GM18868 (cell line): ENCODE measurements around the gene PHF10.

ENCODE experiments used
- ATAC-seq: cut with Tn5 transposase; IDR thresholded peaks from one replicate; pipeline ENCODE4 v1.9.1; 2021; ENCODE audit warnings: mild to moderate bottlenecking, moderate library complexity; ENCODE audit not compliant: unreplicated experiment

PHF10 gene

DNA sequence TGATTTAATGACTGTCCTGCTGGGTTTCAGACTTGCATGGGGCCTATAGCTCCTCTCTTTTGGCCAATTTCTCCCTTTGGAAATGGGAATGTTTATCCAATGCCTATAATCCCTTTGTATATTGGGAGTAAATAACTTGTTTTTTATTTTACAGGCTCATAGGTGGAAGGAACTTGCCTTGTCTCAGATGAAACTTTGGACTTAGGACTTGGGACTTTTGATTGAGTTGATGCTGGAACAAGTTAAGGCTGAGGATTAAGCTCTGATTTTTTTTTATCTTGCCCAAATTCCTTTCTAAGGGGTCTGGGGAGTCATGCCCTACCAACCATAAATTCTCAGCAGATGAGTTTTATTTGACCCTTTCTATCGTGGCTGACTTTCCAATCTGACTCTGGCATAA is 46.0 kb downstream of the PHF10 start:
- no peak for ATAC-seq

DNA sequence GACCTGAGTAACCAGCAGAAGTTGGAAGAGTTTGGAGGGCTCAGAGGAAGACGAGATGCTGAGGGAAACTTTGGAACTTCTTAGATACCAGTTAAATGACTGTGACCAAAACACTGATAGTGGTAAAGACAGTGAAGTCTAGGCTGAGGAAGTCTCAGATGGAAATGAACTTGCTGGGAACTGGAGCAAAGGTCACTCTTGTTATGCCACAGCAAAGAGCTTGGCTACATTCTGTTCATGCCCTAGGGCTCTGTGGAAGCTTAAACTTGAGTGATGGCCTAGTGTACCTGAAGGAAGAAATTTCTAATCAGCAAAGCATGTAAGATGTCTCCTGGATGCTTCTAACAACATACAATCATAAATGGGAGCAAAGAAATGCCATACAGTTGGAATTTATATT is 47.2 kb downstream of the PHF10 start:
- ATAC-seq: no peak

DNA sequence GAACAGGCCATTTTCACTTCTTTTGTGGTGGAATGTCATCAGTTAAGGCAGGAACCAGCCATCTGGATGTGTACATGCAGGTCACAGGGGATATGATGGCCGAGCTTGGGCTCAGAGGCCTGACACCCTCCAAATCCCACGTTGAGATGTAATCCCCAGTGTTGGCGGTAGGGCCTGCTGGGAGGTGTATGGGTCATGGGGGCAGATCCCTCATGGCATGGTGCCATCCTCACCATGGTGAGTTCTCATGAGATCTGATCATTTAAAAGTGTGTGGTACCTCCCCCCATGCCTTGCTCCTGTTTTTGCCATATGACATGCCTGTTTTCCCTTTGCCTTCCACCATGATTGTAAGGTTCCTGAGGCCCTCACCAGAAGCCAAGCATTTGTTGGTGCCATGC is 49.3 kb downstream of the PHF10 start:
- ATAC-seq: no peak

DNA sequence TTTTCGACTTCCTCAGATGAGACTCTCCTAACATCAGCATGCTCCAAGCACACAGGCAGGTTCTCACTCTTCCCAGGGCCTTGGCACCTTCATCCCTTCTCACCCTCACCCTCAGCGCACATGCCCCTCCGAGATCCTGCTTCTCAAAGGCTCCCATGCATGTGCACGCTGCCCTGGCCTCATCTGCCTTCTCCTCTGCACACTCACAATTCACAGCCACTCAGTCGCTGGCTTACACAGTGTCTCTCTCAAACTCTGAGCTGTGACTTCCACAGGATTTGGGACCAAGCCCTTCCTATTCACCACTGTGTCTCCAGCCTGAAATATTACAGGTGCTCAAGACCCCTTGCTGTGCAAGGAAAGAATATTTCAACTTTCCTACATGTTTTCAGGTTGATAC is 52.7 kb downstream of the PHF10 start:
- ATAC-seq: no peak

DNA sequence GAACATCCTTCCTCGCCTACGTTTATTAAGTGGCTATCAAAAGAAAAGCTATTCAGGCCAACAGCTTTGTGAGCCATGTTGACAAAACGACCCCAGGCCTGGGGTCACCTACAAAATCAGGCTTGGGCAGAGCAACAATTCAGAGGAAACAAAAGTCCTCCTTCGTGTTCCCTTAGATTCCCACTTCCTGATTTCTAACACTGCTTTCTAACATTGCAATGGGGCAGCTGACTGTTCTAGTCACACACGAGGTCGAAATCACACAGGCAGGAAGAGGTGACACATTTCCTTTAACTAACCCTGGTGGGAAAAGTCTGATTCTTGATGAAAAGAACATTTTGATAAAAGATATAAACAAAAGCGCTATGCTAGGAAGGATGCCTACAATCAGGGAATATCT is 54.4 kb downstream of the PHF10 start:
- ATAC-seq: no peak

DNA sequence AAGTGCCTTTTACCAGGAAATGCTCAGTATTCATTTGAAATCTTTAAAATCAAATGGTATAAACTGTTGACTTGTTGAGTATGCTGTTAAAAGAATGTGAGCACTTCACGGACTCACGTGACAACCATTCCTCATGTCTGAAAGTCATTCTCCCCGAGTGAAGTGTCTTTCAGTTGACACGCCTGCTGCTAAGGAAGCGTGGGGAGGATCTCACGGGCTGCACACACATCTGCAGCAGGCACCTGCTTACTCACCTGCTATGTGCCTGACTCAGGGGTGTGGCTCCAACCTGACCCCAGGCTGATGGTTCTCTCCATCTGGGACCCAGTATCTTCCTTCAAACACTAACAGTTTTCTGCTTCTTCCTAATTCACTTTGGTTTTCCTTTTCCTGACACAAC is 55.2 kb downstream of the PHF10 start:
- ATAC-seq: no peak

DNA sequence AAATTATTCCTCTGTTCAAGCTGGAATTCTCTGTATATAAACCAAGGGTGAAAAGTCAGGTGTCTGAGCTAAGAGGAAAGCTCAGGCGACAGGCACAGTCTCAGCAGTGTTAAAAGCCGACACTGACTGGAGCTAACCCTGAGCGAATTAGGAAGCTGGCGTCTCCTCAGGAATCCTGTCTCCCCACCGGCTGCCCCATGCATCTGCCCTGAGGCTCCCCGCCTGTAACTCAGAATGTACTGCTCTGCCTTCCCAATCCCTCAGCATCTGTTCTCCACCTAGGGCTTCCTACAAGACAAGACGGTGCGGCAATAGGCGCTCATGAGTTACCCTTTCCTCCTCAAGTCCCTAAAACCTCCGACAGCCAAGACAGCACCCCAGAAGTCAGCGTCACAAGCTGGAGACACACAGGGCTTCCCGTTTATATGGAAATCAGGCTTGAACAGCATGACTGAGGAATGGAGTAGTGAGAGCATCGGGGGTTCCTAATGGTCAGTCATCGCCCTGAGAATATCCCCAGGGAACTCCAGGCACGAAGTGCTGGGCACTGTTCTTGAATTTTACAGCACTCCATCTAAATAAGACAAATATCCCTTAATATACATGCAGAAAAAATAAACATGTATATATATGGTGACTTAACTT is 56.0 kb downstream of the PHF10 start:
- ATAC-seq: no peak

DNA sequence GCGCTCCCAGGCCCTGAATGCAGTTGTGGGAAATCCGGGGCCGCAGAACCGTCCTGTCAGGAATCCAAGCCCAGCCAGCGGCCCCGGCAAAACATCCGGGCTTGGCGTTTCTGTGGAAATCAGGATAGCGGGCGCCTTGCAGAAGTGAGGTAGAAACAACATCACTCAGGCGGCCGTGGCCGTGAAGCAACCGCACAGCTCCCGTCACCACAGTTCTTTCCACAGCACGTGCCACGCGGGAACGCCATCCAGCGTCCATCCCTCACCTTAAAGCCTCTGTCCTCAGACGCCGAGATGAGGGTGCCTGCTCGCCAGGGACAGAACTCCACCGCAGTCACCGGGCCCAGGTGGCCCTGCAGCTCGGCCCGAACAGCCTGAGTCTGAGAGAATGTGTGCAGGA is 56.6 kb downstream of the PHF10 start:
- ATAC-seq: no peak

DNA sequence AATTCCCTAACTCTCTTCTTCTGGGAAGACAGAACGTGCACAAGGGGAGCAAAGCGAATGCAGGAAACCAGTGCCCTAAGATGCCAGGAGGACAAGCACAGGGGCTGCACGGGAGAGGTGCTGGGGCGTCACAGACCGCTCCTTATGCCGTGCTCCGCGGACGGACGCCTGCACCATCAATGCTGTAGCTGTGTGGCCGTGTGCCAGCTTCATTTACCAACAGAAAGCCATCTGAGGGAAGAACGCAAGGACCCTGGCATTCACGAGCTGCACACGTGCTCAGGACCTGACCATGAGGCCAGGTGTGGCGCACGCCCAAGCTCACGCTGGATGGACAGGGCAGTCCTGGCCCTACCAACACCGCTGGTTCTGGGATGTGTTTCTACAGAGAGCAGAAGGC is 57.9 kb downstream of the PHF10 start:
- no peak for ATAC-seq

DNA sequence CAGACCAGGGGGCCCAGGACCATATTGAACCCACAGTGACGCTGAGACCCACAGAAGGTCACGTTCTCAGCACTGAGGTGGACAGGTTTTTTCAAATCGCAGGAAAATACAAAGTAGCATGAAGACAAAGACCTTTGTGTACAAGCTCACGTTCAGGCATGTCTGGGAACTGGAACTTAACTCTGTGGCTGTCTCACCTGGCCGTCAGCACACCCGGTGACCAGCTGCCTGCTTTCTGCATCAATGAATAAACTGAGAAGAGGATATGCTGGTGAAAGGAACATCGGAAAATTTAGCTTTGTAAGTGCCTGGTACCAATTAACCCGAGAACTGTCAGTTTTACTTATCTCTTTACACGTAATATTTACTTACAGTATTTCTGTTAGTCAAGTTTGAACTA is 59.0 kb downstream of the PHF10 start:
- ATAC-seq: no peak

DNA sequence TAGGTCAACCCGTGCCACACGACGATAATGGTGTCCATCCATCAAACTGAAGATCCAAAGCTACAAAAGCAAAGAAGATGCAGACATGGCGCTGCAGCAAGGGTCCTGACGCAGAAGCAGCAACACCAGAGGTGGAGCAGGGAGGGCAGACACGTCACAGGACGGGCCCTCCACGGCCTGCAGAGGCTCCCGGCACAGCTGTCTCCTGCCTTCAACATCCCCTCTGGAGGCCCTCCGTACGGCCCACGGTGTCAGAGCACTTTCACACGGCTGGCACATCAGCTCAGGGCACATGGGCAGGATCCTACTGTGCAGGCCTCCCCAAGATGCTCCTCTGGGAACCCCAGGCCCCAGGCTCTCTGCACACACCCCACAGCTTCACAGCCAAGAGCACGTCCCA is 60.1 kb downstream of the PHF10 start:
- ATAC-seq: no peak

DNA sequence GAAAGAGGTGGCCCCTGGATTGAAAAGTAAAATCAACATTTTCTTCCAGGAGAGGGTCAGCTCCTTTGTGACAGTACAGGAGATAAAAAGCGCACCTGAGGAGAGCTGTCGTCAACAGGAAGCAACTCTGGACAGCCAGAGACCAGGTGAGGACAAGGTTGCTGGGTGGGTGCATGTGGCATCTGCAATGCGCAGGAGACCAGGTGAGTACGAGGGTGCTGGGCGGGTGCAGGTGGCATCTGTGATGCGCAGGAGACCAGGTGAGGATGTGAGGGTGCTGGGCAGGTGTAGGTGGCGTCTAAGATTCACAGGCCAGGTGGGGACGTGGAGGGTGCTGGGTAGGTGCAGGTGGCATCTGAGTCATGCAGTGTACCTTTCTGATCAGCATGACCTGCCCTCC is 60.8 kb downstream of the PHF10 start:
- no peak for ATAC-seq

DNA sequence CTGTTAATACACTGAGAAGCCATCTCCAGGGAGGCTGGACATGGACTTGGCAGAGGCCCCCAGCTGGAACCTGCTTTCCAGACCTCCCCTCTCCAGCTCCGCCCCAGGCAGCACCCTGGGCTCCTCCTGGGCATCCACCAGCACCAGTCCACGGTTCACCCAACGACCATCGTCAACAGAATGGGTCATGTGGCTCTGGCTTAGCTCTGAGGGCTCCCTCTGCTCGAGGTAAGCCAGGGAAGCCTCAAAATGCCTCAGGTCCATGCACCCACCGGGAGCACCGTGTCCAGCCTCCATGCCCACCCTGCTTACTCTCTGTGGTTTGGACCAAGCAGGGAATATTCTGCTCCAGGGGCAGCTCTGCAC is 62.9 kb downstream of the PHF10 start:
- ATAC-seq: no peak

DNA sequence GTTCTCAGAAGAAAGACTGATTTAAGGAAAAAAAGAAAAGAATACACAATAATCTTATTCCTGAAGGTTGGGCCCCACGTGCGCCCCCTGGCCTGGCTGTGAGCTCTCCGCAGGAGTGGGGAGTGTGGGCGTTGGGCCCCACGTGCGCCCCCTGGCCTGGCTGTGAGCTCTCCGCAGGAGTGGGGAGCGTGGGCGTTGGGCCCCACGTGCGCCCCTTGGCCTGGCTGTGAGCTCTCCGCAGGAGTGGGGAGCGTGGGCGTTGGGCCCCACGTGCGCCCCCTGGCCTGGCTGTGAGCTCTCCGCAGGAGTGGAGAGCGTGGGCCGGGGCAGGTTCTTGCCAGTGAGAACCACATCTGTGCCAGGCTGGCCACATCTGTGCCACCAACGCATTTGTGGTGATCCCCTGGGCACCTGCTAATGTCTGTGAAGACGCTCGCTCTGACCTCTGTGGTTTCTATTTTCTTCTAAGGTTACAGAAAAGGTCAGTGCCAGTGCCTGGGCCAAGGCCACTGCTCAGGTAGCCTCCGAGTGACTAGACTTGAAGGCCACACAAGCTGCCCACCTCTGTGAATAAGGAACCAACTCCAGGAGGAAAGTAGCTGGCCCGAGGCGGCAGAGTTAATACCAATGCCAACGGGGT is 63.4 kb downstream of the PHF10 start:
- no peak for ATAC-seq

DNA sequence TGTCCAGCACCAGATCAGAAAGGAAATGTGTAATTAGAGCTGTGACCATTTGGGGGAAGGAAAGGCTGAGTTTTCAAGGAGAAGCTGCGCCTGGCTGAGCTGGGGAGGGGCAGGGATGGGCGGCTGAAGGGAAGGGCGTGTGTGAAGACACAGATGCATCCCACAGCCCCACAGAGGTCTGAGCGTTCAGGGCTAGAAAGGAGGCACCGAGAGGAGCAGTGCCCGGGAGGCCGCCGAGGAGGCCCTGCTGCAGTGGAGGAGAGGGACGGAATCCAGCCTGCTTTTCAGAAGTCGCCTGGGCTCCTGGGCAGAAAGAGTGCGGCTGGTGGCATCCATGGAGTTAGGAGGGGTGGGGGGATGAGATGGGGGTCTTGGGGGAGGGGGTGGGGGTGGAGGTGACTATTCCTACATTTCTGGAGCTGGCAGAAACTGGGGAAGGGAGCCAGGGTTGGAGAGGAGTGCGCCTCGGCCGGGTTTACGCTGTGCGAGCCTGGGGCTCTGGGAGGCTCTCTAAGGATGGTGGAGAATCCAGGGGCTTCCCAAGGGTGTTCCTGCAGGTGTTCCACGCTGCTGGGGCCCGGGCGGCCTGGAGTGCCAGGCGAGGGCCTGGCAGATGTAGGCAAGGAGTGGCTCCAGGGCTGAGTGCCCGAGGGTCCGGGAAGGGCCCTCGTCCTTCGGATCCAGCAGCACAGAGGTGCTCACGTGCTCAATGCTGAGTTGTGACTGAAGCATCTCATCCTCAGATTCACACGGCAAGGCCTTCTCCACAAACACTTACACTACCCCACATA is 64.3 kb downstream of the PHF10 start:
- ATAC-seq: no peak

DNA sequence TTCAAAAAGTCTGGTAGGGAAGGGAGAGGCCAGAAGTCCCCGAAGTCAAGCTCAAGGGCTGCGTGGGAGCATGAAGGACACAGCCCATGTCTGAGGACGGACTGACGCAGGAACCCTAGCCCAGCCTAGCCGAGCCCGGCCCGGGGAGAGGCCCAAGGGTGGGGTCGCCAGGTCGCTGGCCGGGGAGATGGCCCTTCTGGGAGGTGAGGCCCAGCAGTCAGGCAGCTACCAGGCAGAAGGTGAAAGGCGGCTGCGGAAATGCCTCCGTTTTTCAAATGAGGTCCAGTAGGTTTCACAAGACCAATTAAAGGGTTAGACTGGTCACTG is 67.1 kb downstream of the PHF10 start:
- no peak for ATAC-seq

DNA sequence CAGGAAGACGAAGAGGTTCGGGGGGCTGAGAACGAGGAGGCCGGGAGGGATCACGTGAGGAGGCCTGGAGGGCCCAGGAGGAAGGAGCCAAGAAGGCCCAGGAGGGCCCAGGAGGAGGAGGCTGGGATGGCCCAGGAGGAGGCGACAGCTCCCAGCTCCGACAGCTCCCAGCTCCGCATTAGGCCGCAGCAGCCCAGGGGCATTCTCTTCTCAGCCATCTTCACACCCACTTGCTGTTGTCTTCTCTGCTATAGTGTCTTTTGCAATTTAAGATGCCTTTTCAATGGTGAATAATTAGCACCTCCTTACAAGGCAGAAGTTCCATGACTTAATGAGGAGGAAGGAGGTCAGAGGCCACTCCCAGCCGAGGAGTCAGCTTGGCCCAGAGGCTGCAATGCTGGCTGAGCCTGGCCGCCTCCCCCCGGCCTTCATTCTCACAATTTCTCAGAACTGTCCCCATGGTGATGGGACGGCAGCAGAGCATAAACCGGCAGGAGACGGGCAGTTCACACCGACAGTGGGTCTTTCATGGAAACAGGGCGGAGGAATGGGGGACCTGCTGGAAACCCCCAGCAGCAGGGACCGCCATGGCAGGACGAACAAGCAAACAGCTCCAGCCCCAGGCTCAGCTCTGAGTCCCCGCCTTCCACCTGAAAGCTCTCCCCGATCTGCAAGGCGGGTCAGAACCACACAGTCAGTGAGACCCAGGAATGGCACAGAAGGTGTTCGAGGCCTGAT is 67.6 kb downstream of the PHF10 start:
- no peak for ATAC-seq

DNA sequence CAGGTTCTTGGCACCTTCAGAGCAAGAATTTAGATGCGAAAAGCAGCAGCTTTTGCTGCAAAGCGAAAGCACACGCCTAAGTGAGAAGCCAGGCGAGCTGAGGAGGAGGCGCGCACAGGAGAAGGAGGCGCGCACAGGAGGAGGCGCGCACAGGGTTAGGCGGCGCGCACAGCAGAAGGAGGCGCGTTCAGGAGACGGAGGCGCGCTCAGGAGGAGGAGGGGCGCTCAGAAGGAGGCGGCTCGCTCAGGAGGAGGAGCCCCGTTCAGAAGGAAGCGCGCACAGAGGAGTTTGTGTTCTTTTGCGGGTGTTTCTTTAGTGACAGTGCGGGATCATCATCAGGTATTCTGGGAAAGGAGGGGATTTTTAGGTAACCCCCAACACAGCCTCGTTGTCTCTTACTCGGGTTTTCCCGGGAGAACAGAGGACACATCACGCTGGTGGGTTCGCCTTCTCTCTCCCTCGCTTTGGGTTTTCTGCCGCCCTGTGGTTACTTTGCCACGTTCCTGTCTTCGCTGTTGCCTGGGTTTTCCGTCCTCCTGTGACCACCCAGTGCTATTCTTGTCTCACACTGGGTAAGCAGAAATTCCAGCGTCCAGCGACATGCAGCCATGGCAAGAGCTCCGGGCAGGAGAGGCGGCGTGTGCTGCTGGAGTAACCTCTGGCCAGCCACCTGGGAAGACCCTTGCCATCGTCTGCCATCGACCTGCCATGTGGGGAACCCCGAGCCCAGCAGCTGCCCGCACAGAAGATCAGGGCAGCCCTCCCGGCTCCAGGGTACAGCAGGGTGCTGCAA is 69.5 kb downstream of the PHF10 start:
- ATAC-seq: peak; percentile 94
